NK-92 treated with Interleukin-12 subunit alpha and Interleukin-12 subunit beta, amount 100 ng/mL, for 24 hours (cell line): ENCODE data around the gene ZNF514.
"Not testable (repeated sequence)": the region's sequence is repeated elsewhere in the genome, so short reads cannot be mapped to it uniquely, and the experiment has no call there.

Experiments
- DNase-seq: peaks from one replicate; lab custom pipeline; 2025; lab: John Stamatoyannopoulos, UW

Gene ZNF514

GRCh38 chr2:95159690-95160449 lies at the start of gene ZNF514:
Gene ZNF514, minus strand, starts transcription at chr2:95159848. Its CDS starts 6,595 bp downstream, at chr2:95153253.
- no peak for DNase-seq

GRCh38 chr2:95208106-95208505 lies 48.5 kb upstream of the ZNF514 start:
- no peak for DNase-seq

GRCh38 chr2:95207111-95207961 lies 47.7 kb upstream of the ZNF514 start, which contains the start of gene ZNF892:
Gene ZNF892, plus strand, starts transcription at chr2:95207521. Its CDS starts 295 bp downstream, at chr2:95207816.
- peak; percentile 58 for DNase-seq

GRCh38 chr2:95206096-95206495 lies 46.4 kb upstream of the ZNF514 start:
- no peak for DNase-seq

GRCh38 chr2:95204396-95204795 lies 44.7 kb upstream of the ZNF514 start:
- DNase-seq = no peak

GRCh38 chr2:95203911-95204310 lies 44.3 kb upstream of the ZNF514 start:
- DNase-seq = no peak

- DNase-seq = not testable (repeated sequence)
Measured at GRCh38 chr2:95192956-95193355, 33.3 kb upstream of the ZNF514 start.

GRCh38 chr2:95185973-95186372 lies 26.3 kb upstream of the ZNF514 start:
- DNase-seq = no peak

GRCh38 chr2:95185197-95185596 lies 25.5 kb upstream of the ZNF514 start:
- no peak for DNase-seq

- no peak for DNase-seq
Measured at GRCh38 chr2:95181774-95182173, 22.1 kb upstream of the ZNF514 start.

- no peak for DNase-seq
Measured at GRCh38 chr2:95179451-95179850, 19.8 kb upstream of the ZNF514 start.

- no peak for DNase-seq
Measured at GRCh38 chr2:95174031-95174542, 14.4 kb upstream of the ZNF514 start.

- no peak for DNase-seq
Measured at GRCh38 chr2:95171902-95172301, 12.3 kb upstream of the ZNF514 start.

GRCh38 chr2:95166065-95166763 lies 6.6 kb upstream of the ZNF514 start:
- DNase-seq = no peak

- peak; percentile 92 for DNase-seq
Measured at GRCh38 chr2:95165371-95166064, 5.9 kb upstream of the ZNF514 start, which contains the start of gene ZNF2. Gene ZNF2, plus strand, starts transcription at chr2:95165809. Its CDS starts 10,418 bp downstream, at chr2:95176227.

- DNase-seq = no peak
Measured at GRCh38 chr2:95165030-95165370, 5.4 kb upstream of the ZNF514 start.

- no peak for DNase-seq
Measured at GRCh38 chr2:95158891-95159619, 593 bp downstream of the ZNF514 start.

GRCh38 chr2:95158441-95158840 lies 1.2 kb downstream of the ZNF514 start:
- DNase-seq = no peak

- no peak for DNase-seq
Measured at GRCh38 chr2:95149397-95149984, 10.2 kb downstream of the ZNF514 start.

- no peak for DNase-seq
Measured at GRCh38 chr2:95143838-95144237, 15.8 kb downstream of the ZNF514 start.
